Caco-2 (cell line): ENCODE data around the gene WDFY4. TPM values are rescaled to one million over a fixed set of nuclear protein-coding genes. Genes with fewer than 3 reads are reported as not detected.

Source experiments
- BruUV-seq: library from RNA; stranded (reverse); fragments of 400-500 nt; replicated peaks from 2 replicates; lab custom pipeline; 2021; lab: Mats Ljungman, UMichigan
- CTCF ChIA-PET: fragments of 300-600 bp; sonication (Branson Sonifier 250); formaldehyde crosslinking; loops from one replicate; lab custom pipeline; 2022; ENCODE audit warnings: antibody characterized with exemption; lab: Charles Lee
- POLR2A ChIA-PET: fragments of 300-600 bp; sonication (Branson Sonifier 250); formaldehyde crosslinking; loops from one replicate; lab custom pipeline; 2022; ENCODE audit warnings: antibody characterized with exemption; lab: Charles Lee
- DNase-seq, 2 experiments: peaks; one replicate each; pipeline versions ENCODE4 v3.0.0 to v3.0.0-alpha.2; 2020 to 2022
- H3K27me3 ChIP-seq: replicated peaks from 2 replicates; pipeline ENCODE4 v1.6.0; 2011; ENCODE audit warnings: low read length; ENCODE audit not compliant: control insufficient read depth, insufficient read depth
- H3K36me3 ChIP-seq: 2 replicates; pipeline ENCODE4 v1.5.1; 2011; ENCODE audit warnings: low read length; ENCODE audit not compliant: control insufficient read depth, insufficient read depth
- H3K4me1 ChIP-seq: fragments of 250-450 bp; sonication (Bioruptor Pico); 2 replicates; pipeline ENCODE4 v1.5.1; 2020; ENCODE audit warnings: mild to moderate bottlenecking
- H3K4me3 ChIP-seq: 2 replicates; pipeline ENCODE4 v1.5.1; 2011; ENCODE audit warnings: low read depth, mild to moderate bottlenecking, control low read depth, low read length
- H3K9me3 ChIP-seq: fragments of 250-450 bp; sonication (Bioruptor Pico); 2 replicates; pipeline ENCODE4 v1.5.1; 2020; ENCODE audit warnings: mild to moderate bottlenecking, moderate library complexity
- H3K27ac Mint-ChIP-seq: one replicate; pipeline ENCODE4 v1.8.0; 2022; ENCODE audit warnings: mixed read lengths; ENCODE audit not compliant: unreplicated experiment
- H3K27me3 Mint-ChIP-seq: one replicate; pipeline ENCODE4 v1.8.0; 2022; ENCODE audit warnings: mixed read lengths; ENCODE audit not compliant: insufficient read depth, unreplicated experiment
- H3K36me3 Mint-ChIP-seq: one replicate; pipeline ENCODE4 v1.8.0; 2022; ENCODE audit warnings: mild to moderate bottlenecking, mixed read lengths; ENCODE audit not compliant: insufficient read depth, unreplicated experiment
- H3K4me1 Mint-ChIP-seq: one replicate; pipeline ENCODE4 v1.8.0; 2022; ENCODE audit warnings: low read depth, mixed read lengths; ENCODE audit not compliant: unreplicated experiment
- H3K4me3 Mint-ChIP-seq: one replicate; pipeline ENCODE4 v1.8.0; 2022; ENCODE audit warnings: mild to moderate bottlenecking, moderate library complexity, mixed read lengths; ENCODE audit not compliant: unreplicated experiment
- H3K9me3 Mint-ChIP-seq: one replicate; pipeline ENCODE4 v1.8.0; 2022; ENCODE audit warnings: mixed read lengths; ENCODE audit not compliant: unreplicated experiment
- intact Hi-C: fragments of 100-400 bp; cut with micrococcal nuclease; formaldehyde crosslinking; loops from one replicate; pipeline ENCODE4 v1.10.0; 2022; ENCODE audit not compliant: unreplicated experiment
- total RNA-seq: library from RNA; stranded (reverse); gene quantifications from 2 replicates; pipeline ENCODE4 v1.2.3, GENCODE V29; 2022
- TF ChIP-seq, protein P1 (sequence below), 2 experiments: fragments of 200-600 bp in 1 of 2; IDR thresholded peaks; 1 replicate in 1 of 2; 2 replicates in 1 of 2; pipeline versions ENCODE4 v1.5.1 to v1.8.0; 2011 to 2022; ENCODE audit warnings: antibody characterized with exemption in 1 of 2, control low read depth in 1 of 2, inconsistent platforms in 1 of 2, low read depth in 1 of 2, low read length in 1 of 2, mild to moderate bottlenecking in 1 of 2, moderate library complexity in 1 of 2; ENCODE audit not compliant: insufficient read depth in 1 of 2, severe bottlenecking in 1 of 2, unreplicated experiment in 1 of 2

WDFY4 gene
- total RNA-seq, 1 experiment from 2014 or later = not detected

DNA sequence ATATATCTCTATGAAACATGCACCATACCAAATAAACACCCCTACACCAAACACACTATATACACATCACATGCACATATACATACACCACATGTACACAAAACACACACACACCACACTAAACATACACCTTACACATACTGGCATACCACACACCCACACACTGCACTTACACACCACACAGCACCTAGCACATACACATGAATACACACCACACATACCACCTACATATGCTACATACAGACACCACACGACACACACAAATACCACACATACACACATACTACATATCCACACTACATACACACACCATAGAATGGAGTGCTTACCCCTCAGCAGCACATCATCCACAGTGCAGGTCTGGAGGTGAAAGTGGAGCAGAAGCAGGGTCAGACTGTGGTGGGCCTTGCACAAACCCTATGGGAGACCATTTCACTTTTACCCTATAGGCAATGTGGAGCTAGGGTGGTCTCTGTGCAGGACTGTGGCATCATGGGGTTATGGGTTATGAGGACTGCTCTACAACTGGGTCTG lies 64.6 kb downstream of the WDFY4 start:
- POLR2A ChIA-PET = no interaction called here
- Histone ChIP-seq H3K4me3 (no peak overlapping the region), H3K27me3 (no peaks in the 10 kb centered on the region), H3K4me1 (no peaks in the 10 kb centered on the region), H3K36me3 (no peaks in the 10 kb centered on the region), H3K9me3 (no peaks in the 10 kb centered on the region)
- no TSS peak for BruUV-seq
- Mint-ChIP-seq H3K4me3 (no peak overlapping the region), H3K27ac (no peak overlapping the region), H3K36me3 (no peaks in the 10 kb centered on the region), H3K4me1 (no peaks in the 10 kb centered on the region), H3K9me3 (no peaks in the 10 kb centered on the region), H3K27me3 (peaks cover 25% of the 10 kb centered on the region)
- CTCF ChIA-PET = no interaction called here
- intact Hi-C loops = no loop called here
- TF ChIP-seq, protein P1, sequence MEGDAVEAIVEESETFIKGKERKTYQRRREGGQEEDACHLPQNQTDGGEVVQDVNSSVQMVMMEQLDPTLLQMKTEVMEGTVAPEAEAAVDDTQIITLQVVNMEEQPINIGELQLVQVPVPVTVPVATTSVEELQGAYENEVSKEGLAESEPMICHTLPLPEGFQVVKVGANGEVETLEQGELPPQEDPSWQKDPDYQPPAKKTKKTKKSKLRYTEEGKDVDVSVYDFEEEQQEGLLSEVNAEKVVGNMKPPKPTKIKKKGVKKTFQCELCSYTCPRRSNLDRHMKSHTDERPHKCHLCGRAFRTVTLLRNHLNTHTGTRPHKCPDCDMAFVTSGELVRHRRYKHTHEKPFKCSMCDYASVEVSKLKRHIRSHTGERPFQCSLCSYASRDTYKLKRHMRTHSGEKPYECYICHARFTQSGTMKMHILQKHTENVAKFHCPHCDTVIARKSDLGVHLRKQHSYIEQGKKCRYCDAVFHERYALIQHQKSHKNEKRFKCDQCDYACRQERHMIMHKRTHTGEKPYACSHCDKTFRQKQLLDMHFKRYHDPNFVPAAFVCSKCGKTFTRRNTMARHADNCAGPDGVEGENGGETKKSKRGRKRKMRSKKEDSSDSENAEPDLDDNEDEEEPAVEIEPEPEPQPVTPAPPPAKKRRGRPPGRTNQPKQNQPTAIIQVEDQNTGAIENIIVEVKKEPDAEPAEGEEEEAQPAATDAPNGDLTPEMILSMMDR (IDR thresholded peaks at IDR 0.05; ENCODE audit: insufficient read depth in 1 of 2, low read depth in 1 of 2, low read length in 1 of 2, severe bottlenecking in 1 of 2, unreplicated experiment in 1 of 2) = no peak
- no peak for DNase-seq

DNA sequence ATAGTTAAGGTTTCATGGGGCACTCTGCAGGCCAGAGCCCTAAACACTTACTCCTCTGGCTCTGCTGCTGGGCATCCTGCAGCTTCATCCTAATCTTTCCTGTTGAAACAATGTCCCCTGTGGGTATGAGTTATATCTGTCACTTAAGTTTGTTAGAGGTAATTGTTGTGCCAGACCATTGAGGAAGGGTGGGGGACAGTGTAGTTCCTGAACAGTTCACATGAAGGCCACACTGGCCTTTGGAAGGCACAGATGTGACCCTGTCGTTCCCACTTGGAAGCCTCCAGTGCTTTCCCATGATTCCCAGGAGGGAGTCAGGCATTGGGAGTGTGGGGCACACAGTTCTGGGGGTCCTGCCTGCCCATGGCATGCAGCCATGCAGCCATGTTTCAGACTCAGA lies 65.3 kb downstream of the WDFY4 start:
- Mint-ChIP-seq H3K9me3 (no peaks in the 10 kb centered on the region), H3K27me3 (peaks cover 22% of the 10 kb centered on the region), H3K36me3 (no peaks in the 10 kb centered on the region), H3K4me3 (no peak overlapping the region), H3K27ac (no peak overlapping the region), H3K4me1 (no peaks in the 10 kb centered on the region)
- H3K4me3 ChIP-seq = no peak overlapping the region
- BruUV-seq = no TSS peak
- H3K4me1 ChIP-seq = no peaks in the 10 kb centered on the region
- H3K27me3 ChIP-seq = no peaks in the 10 kb centered on the region
- TF ChIP-seq, protein P1 (IDR thresholded peaks at IDR 0.05; ENCODE audit: insufficient read depth in 1 of 2, low read depth in 1 of 2, low read length in 1 of 2, severe bottlenecking in 1 of 2, unreplicated experiment in 1 of 2) = no peak
- CTCF ChIA-PET = no interaction called here
- no peaks in the 10 kb centered on the region for H3K9me3 ChIP-seq
- POLR2A ChIA-PET = no interaction called here
- no peaks in the 10 kb centered on the region for H3K36me3 ChIP-seq
- DNase-seq = no peak
- intact Hi-C loops = no loop called here

DNA sequence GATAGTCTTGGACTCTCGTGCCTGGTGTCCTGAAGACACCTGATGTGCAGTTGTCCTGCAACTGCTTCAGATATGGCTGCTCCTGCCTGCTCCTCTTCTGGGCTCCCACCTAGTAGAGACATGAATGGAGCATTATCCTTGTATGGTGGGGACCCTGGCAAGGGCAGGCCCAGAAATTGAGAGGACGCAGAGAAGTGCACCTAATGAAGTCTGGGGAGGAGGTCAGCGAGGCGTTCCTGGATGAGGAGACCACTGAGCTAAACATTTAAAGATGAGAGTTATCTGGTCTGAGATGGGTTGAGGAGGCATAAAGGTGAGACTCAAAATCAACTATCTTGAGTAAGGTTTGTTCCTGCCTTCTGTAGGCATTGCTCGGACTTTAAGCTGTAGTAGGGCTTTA lies 66.3 kb downstream of the WDFY4 start:
- Histone ChIP-seq H3K27me3 (no peaks in the 10 kb centered on the region), H3K9me3 (no peaks in the 10 kb centered on the region), H3K4me1 (no peaks in the 10 kb centered on the region), H3K4me3 (no peak overlapping the region), H3K36me3 (no peaks in the 10 kb centered on the region)
- no TSS peak for BruUV-seq
- intact Hi-C loops = no loop called here
- POLR2A ChIA-PET = no interaction called here
- CTCF ChIA-PET = no interaction called here
- H3K27ac Mint-ChIP-seq = no peak overlapping the region
- no peaks in the 10 kb centered on the region for H3K36me3 Mint-ChIP-seq
- no peaks in the 10 kb centered on the region for H3K9me3 Mint-ChIP-seq
- H3K27me3 Mint-ChIP-seq = peaks cover 23% of the 10 kb centered on the region
- TF ChIP-seq, protein P1 (IDR thresholded peaks at IDR 0.05; ENCODE audit: insufficient read depth in 1 of 2, low read depth in 1 of 2, low read length in 1 of 2, severe bottlenecking in 1 of 2, unreplicated experiment in 1 of 2) = no peak
- DNase-seq = no peak
- H3K4me3 Mint-ChIP-seq = no peak overlapping the region
- H3K4me1 Mint-ChIP-seq = no peaks in the 10 kb centered on the region
